Measurements from ENCODE around the gene EED.

The EED gene

DNA sequence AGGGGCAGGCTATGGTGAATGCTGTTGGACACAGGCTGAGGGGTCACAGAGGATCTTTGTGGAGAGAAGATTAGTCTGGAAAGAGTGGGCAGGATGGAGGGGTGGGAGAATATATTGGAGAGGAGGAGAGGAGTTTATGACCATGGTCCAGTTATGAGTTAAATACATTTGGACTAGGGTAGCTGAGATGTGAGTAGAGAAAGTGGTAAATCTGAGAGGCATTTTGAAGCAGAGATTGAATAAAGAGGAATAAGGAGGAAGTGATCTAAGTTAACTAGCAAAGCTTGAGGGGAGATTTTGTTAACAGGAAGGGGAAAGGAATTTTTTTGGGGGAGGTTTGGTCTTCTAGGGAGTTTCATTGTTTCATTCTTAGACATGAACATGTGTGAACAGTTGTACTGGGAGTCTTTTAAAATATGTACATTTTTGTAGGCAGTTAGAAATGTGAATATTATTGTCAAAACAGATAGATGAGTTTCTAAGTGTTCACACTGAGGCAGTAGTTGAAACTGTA is 43.1 kb upstream of the EED start:
- no peak for DNase-seq (ENCODE audit: low read depth, low spot score)
- H3K27me3 ChIP-seq (ENCODE audit: insufficient read depth, insufficient read length), result no peaks in the 10 kb centered on the region
- no peaks in the 10 kb centered on the region for H3K9me3 ChIP-seq (ENCODE audit: insufficient read depth, low read length)
- H3K9ac ChIP-seq (ENCODE audit: insufficient read length, low read depth), result no peak overlapping the region
- H3K4me1 ChIP-seq (ENCODE audit: insufficient read depth, insufficient read length), result no peaks in the 10 kb centered on the region
- TF ChIP-seq ZNF274 (IDR thresholded peaks at IDR 0.05; ENCODE audit: low read depth, low read length) (no peak), SUZ12 (IDR thresholded peaks at IDR 0.05; ENCODE audit: extremely low read depth, insufficient read depth, insufficient read length) (no peak), YY1 (IDR thresholded peaks at IDR 0.05; ENCODE audit: insufficient read depth, insufficient read length) (no peak)
- H3K4me3 ChIP-seq (ENCODE audit: insufficient read length, low read depth), result no peak overlapping the region
- H3K36me3 ChIP-seq (ENCODE audit: insufficient read depth, insufficient read length, low read length), result no peaks in the 10 kb centered on the region

DNA sequence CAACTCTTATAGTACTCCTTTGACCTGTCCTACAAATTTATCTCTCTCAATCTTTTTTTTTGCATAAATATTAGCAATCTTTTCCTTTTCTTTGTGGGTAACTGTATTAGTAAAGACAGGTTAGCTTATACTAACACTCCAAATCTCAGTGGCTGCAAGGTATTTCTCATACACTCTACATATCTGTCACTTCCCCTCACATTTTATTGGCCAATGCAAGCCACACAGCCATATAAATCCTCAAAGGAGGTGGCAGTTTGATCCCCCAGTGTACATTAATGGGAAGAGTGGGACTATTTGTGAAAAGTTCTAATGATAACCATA is 42.6 kb upstream of the EED start:
- no peaks in the 10 kb centered on the region for H3K27me3 ChIP-seq (ENCODE audit: insufficient read depth, insufficient read length)
- TF ChIP-seq YY1 (IDR thresholded peaks at IDR 0.05; ENCODE audit: insufficient read depth, insufficient read length), result no peak
- no peak for TF ChIP-seq ZNF274 (IDR thresholded peaks at IDR 0.05; ENCODE audit: low read depth, low read length)
- TF ChIP-seq SUZ12 (IDR thresholded peaks at IDR 0.05; ENCODE audit: extremely low read depth, insufficient read depth, insufficient read length), result no peak
- DNase-seq (ENCODE audit: low read depth, low spot score), result no peak
- H3K4me1 ChIP-seq (ENCODE audit: insufficient read depth, insufficient read length), result no peaks in the 10 kb centered on the region
- H3K9ac ChIP-seq (ENCODE audit: insufficient read length, low read depth), result no peak overlapping the region
- H3K4me3 ChIP-seq (ENCODE audit: insufficient read length, low read depth), result no peak overlapping the region
- H3K36me3 ChIP-seq (ENCODE audit: insufficient read depth, insufficient read length, low read length), result no peaks in the 10 kb centered on the region
- H3K9me3 ChIP-seq (ENCODE audit: insufficient read depth, low read length), result no peaks in the 10 kb centered on the region

DNA sequence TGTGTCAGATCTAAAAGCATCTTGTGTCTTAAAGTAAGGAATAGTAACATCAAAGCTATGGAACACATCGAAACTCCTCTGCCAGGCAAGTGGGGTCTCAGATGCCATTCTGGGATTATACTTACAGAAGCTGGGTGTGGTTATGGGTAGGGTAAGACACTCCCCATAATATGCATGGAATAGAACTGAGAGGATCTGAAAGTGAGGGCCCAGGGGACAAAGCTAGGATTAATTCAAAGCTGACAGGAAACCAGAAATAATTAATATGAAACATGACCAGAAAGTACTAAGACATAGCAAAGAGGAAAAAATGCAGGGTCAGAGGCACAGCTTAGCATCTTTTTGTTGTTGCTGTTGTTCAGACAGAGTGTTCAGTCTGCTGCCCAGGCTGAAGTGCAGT is 40.2 kb upstream of the EED start:
- H3K4me3 ChIP-seq (ENCODE audit: insufficient read length, low read depth), result no peak overlapping the region
- no peaks in the 10 kb centered on the region for H3K9me3 ChIP-seq (ENCODE audit: insufficient read depth, low read length)
- H3K4me1 ChIP-seq (ENCODE audit: insufficient read depth, insufficient read length), result no peaks in the 10 kb centered on the region
- no peaks in the 10 kb centered on the region for H3K36me3 ChIP-seq (ENCODE audit: insufficient read depth, insufficient read length, low read length)
- no peak for DNase-seq (ENCODE audit: low read depth, low spot score)
- TF ChIP-seq ZNF274 (IDR thresholded peaks at IDR 0.05; ENCODE audit: low read depth, low read length) (no peak), SUZ12 (IDR thresholded peaks at IDR 0.05; ENCODE audit: extremely low read depth, insufficient read depth, insufficient read length) (no peak), YY1 (IDR thresholded peaks at IDR 0.05; ENCODE audit: insufficient read depth, insufficient read length) (no peak)
- H3K27me3 ChIP-seq (ENCODE audit: insufficient read depth, insufficient read length), result no peaks in the 10 kb centered on the region
- no peak overlapping the region for H3K9ac ChIP-seq (ENCODE audit: insufficient read length, low read depth)

DNA sequence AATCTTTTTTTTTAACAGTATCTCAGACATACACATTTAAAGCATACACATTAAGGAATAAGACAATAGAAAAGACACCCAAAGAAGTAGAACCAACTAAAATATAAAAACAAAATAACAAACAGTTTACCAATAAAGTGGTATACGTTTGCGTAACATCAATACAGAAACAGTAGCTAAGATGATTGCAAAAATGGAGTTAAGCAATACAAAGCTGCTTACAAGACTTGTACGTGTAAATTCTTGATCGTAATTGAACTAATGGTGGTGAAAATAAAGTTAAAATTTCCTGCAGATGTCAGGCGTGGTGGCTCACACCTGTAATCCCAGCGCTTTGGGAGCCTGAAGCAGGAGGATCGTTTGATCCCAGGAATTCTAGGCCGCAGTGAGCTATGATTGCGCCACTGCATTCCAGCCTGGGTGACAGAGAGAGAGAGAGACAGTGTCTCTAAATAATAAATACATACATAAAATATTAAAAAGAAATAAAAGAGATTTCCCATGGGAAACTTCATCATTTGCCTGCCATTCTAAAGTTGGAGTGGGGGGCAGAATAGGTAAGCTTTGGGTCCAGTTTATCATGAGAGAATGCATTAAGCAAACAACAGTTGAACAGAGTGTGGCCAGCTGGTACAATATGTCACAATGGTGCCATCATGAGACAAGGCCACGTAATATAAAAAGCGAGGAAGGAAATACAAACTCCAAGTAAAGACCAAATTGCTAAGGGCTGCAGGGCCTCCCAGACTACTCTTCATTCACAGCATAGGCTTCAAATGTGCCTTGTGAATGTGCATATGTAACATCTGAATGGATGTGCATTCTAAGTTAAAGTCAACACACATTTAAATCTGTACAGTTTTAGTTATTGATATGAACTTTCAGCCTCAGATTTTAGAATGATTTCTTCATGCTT is 38.9 kb upstream of the EED start:
- no peak for DNase-seq (ENCODE audit: low read depth, low spot score)
- H3K4me3 ChIP-seq (ENCODE audit: insufficient read length, low read depth), result no peak overlapping the region
- no peak overlapping the region for H3K9ac ChIP-seq (ENCODE audit: insufficient read length, low read depth)
- H3K36me3 ChIP-seq (ENCODE audit: insufficient read depth, insufficient read length, low read length), result no peaks in the 10 kb centered on the region
- TF ChIP-seq SUZ12 (IDR thresholded peaks at IDR 0.05; ENCODE audit: extremely low read depth, insufficient read depth, insufficient read length) (no peak), ZNF274 (IDR thresholded peaks at IDR 0.05; ENCODE audit: low read depth, low read length) (no peak), YY1 (IDR thresholded peaks at IDR 0.05; ENCODE audit: insufficient read depth, insufficient read length) (no peak)
- H3K4me1 ChIP-seq (ENCODE audit: insufficient read depth, insufficient read length), result no peaks in the 10 kb centered on the region
- H3K9me3 ChIP-seq (ENCODE audit: insufficient read depth, low read length), result no peaks in the 10 kb centered on the region
- no peaks in the 10 kb centered on the region for H3K27me3 ChIP-seq (ENCODE audit: insufficient read depth, insufficient read length)

DNA sequence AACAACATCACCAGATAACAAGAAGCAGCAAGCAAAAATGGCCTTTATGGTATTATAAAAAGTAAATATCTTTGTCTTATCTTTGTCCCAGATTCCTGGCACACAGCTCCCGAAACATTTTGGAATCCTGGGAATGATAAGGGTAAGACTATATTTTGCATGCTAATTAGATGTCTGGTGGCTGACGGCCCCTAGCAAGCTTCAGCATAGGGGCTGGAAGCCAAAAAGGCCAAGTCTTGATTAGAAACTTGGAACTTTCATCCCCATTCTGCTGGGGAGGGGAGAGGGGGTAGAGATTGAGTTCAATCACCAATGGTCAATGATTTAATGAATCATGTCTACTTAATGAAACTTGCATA is 38.2 kb upstream of the EED start:
- Histone ChIP-seq H3K4me3 (ENCODE audit: insufficient read length, low read depth) (no peak overlapping the region), H3K36me3 (ENCODE audit: insufficient read depth, insufficient read length, low read length) (no peaks in the 10 kb centered on the region), H3K9me3 (ENCODE audit: insufficient read depth, low read length) (no peaks in the 10 kb centered on the region), H3K27me3 (ENCODE audit: insufficient read depth, insufficient read length) (no peaks in the 10 kb centered on the region), H3K4me1 (ENCODE audit: insufficient read depth, insufficient read length) (no peaks in the 10 kb centered on the region), H3K9ac (ENCODE audit: insufficient read length, low read depth) (no peak overlapping the region)
- no peak for TF ChIP-seq SUZ12 (IDR thresholded peaks at IDR 0.05; ENCODE audit: extremely low read depth, insufficient read depth, insufficient read length)
- no peak for TF ChIP-seq ZNF274 (IDR thresholded peaks at IDR 0.05; ENCODE audit: low read depth, low read length)
- TF ChIP-seq YY1 (IDR thresholded peaks at IDR 0.05; ENCODE audit: insufficient read depth, insufficient read length), result no peak
- no peak for DNase-seq (ENCODE audit: low read depth, low spot score)

DNA sequence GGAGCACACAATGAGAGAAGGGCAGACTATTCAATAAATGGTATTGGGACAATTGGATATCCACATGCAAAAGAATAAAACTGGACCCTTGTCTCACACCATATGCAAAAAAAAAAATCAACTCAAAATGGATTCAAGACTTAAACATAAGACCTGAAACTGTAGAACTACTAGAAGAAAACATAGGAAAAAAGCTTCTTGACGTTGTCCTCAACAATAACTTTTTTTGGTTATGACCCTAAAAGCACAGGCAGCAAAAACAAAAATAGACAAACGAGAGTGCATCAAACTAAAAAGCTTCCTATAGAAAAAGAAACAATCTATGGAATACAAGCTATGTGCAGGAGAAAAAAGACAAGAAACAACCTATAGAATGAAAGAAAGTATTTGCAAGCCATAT is 37.1 kb upstream of the EED start:
- Histone ChIP-seq H3K27me3 (ENCODE audit: insufficient read depth, insufficient read length) (no peaks in the 10 kb centered on the region), H3K9me3 (ENCODE audit: insufficient read depth, low read length) (no peaks in the 10 kb centered on the region), H3K4me1 (ENCODE audit: insufficient read depth, insufficient read length) (no peaks in the 10 kb centered on the region), H3K9ac (ENCODE audit: insufficient read length, low read depth) (no peak overlapping the region), H3K4me3 (ENCODE audit: insufficient read length, low read depth) (no peak overlapping the region), H3K36me3 (ENCODE audit: insufficient read depth, insufficient read length, low read length) (no peaks in the 10 kb centered on the region)
- no peak for TF ChIP-seq YY1 (IDR thresholded peaks at IDR 0.05; ENCODE audit: insufficient read depth, insufficient read length)
- TF ChIP-seq ZNF274 (IDR thresholded peaks at IDR 0.05; ENCODE audit: low read depth, low read length), result no peak
- TF ChIP-seq SUZ12 (IDR thresholded peaks at IDR 0.05; ENCODE audit: extremely low read depth, insufficient read depth, insufficient read length), result no peak
- DNase-seq (ENCODE audit: low read depth, low spot score), result no peak

DNA sequence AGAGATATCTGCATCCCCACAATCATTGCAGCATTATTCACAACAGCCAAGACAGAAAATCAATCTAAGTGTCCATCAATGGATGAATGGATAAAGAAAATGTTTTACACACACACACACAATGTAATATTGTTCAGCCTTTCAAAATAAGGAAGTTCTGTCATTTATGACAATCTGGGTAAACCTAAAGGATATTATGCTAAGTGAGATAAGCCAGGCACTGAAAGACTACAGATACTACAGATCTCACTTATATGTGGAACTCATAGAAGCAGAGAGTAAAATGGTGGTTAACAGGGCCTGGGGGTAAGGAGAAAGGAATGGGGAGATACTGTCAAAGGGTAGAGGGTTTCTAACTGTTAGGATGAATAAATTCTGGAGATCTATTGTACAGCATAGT is 36.0 kb upstream of the EED start:
- H3K36me3 ChIP-seq (ENCODE audit: insufficient read depth, insufficient read length, low read length), result no peaks in the 10 kb centered on the region
- H3K9ac ChIP-seq (ENCODE audit: insufficient read length, low read depth), result no peak overlapping the region
- H3K4me3 ChIP-seq (ENCODE audit: insufficient read length, low read depth), result no peak overlapping the region
- TF ChIP-seq YY1 (IDR thresholded peaks at IDR 0.05; ENCODE audit: insufficient read depth, insufficient read length) (no peak), ZNF274 (IDR thresholded peaks at IDR 0.05; ENCODE audit: low read depth, low read length) (no peak), SUZ12 (IDR thresholded peaks at IDR 0.05; ENCODE audit: extremely low read depth, insufficient read depth, insufficient read length) (no peak)
- DNase-seq (ENCODE audit: low read depth, low spot score), result no peak
- no peaks in the 10 kb centered on the region for H3K27me3 ChIP-seq (ENCODE audit: insufficient read depth, insufficient read length)
- no peaks in the 10 kb centered on the region for H3K4me1 ChIP-seq (ENCODE audit: insufficient read depth, insufficient read length)
- no peaks in the 10 kb centered on the region for H3K9me3 ChIP-seq (ENCODE audit: insufficient read depth, low read length)
